ENCODE results near the gene DNAJC11.

DNA sequence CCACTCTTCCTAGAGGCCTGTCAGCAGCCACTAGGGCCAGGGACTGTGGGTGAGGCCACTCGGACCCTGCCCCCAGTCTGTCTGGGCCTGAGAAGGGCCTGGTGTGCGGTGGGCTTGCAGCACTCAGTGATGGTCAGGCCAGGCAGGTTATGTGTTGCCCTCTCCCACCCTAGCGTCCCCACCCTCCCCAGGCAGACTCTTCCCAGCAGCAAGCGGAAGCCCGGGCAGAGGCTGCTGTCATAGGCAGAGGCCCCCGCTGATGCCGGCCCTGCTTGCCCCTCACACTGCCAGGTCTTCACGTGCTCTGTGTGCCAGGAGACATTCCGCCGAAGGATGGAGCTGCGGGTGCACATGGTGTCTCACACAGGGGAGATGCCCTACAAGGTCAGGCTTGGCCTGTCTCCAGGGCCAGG is 115.2 kb downstream of the DNAJC11 start:
- TF ChIP-seq, protein P1, sequence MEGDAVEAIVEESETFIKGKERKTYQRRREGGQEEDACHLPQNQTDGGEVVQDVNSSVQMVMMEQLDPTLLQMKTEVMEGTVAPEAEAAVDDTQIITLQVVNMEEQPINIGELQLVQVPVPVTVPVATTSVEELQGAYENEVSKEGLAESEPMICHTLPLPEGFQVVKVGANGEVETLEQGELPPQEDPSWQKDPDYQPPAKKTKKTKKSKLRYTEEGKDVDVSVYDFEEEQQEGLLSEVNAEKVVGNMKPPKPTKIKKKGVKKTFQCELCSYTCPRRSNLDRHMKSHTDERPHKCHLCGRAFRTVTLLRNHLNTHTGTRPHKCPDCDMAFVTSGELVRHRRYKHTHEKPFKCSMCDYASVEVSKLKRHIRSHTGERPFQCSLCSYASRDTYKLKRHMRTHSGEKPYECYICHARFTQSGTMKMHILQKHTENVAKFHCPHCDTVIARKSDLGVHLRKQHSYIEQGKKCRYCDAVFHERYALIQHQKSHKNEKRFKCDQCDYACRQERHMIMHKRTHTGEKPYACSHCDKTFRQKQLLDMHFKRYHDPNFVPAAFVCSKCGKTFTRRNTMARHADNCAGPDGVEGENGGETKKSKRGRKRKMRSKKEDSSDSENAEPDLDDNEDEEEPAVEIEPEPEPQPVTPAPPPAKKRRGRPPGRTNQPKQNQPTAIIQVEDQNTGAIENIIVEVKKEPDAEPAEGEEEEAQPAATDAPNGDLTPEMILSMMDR (IDR thresholded peaks at IDR 0.05): no peak
- no peak for TF ChIP-seq POLR2A (IDR thresholded peaks at IDR 0.05)
